Effector memory CD8-positive, alpha-beta T cell (primary cell): ENCODE measurements around the gene SLIRP.
"Not testable (repeated sequence)": the region's sequence is repeated elsewhere in the genome, so short reads cannot be mapped to it uniquely, and the experiment has no call there.

Source experiments
- ATAC-seq: fragments of 150-1000 bp; cut with Tn5 transposase; replicated peaks from 2 replicates; pipeline ENCODE4 v1.10.0; 2021; ENCODE audit warnings: mild to moderate bottlenecking, moderate library complexity
- DNase-seq, 3 experiments: peaks; one replicate each; pipeline ENCODE4 v3.0.0; 2021
- H3K27ac Mint-ChIP-seq, 2 donors: one replicate each; pipeline ENCODE4 v1.8.0; 2022; ENCODE audit warnings: mild to moderate bottlenecking in 2 of 2, mixed read lengths in 2 of 2, moderate library complexity in 2 of 2
- H3K27me3 Mint-ChIP-seq, 2 donors: one replicate each; pipeline ENCODE4 v1.8.0; 2022; ENCODE audit warnings: mixed read lengths in 2 of 2
- H3K36me3 Mint-ChIP-seq: one replicate; pipeline ENCODE4 v1.8.0; 2022; ENCODE audit warnings: mild to moderate bottlenecking, moderate library complexity, mixed read lengths; ENCODE audit not compliant: insufficient read depth
- H3K4me1 Mint-ChIP-seq, 2 donors: one replicate each; pipeline ENCODE4 v1.8.0; 2022; ENCODE audit warnings: low read depth in 2 of 2, mixed read lengths in 2 of 2
- H3K4me3 Mint-ChIP-seq, 2 donors: one replicate each; pipeline ENCODE4 v1.8.0; 2022; ENCODE audit warnings: mild to moderate bottlenecking in 2 of 2, mixed read lengths in 2 of 2, moderate library complexity in 2 of 2
- H3K9me3 Mint-ChIP-seq, 2 donors: one replicate each; pipeline ENCODE4 v1.8.0; 2022; ENCODE audit warnings: mixed read lengths in 2 of 2

The SLIRP gene

DNA sequence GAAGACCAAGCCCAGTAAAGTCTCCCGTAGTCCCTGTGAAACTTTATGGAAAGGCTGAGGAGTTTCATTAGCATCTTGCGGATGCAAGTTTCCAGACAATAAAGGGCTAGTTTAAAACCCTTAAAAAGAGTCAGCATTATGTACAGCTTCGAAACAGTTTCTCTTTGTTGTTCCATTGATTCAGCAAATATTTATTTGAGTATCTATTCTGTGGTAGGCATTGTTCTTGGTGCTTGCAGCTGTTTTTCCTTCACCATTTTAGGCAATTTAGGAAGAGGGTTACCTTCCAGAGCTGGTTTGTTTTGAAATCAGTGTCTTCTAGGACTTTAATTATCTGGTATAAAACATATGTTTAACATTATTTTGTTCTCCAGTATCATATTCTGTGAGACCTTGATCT lies 1.5 kb downstream of the SLIRP start:
- Mint-ChIP-seq H3K27me3 (no peaks in the 10 kb centered on the region), H3K4me1 (peaks cover 17 to 37% of the 10 kb centered on the region in 2 donors), H3K4me3 (peak overlapping the region; percentile 4 to 88), H3K27ac (peak overlapping the region in 1 of 2 donors; percentile 93), H3K36me3 (peaks cover 48% of the 10 kb centered on the region), H3K9me3 (no peaks in the 10 kb centered on the region)
- ATAC-seq, result no peak
- no peak for DNase-seq

DNA sequence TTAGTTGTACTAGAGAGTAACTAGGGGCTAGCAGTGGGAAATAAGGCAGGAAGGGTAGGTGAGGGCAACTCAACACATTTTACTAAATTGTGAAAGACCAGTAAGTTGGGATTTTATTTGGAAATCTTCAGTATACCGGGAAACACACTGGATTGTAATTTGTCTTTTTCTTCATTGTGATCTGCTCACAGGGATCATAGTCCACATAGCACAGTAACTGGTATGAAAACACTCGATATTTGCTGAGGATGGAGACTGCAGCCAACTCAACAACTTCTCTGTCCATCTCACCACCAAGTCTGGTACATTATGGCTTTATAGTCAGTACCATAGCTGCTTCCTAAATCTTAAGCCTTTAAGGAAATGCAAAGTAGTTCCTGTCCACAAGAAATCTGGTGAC lies 2.5 kb downstream of the SLIRP start:
- Mint-ChIP-seq H3K9me3 (no peaks in the 10 kb centered on the region), H3K4me3 (no peak overlapping the region), H3K27me3 (no peaks in the 10 kb centered on the region), H3K27ac (no peak overlapping the region), H3K36me3 (peaks cover 50% of the 10 kb centered on the region), H3K4me1 (peaks cover 17 to 43% of the 10 kb centered on the region in 2 donors)
- no peak for ATAC-seq
- DNase-seq, result no peak

DNA sequence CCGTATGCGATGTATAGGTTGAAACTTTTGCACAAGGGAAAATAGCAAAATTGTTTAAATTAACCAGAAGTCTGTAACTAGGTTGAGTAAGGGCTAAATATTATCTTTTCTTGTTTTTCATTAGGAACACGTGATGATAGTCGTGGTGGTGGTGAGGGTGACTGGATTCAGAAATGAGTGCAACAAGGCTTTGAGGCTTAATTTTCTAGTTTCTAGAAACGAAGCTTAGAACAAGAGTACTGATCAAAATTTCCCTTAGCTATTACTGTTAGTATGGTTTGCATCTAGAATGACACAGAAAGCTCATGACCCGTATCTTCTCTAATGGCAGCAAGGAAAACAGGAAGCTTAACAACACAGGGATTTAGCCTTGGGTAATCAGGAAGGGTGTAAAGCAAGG lies 7.0 kb downstream of the SLIRP start:
- H3K27ac Mint-ChIP-seq, result peak overlapping the region; percentile 71 to 79
- H3K4me3 Mint-ChIP-seq, result no peak overlapping the region
- DNase-seq (no peak), ATAC-seq (no peak)
- H3K27me3 Mint-ChIP-seq, result no peaks in the 10 kb centered on the region
- H3K4me1 Mint-ChIP-seq, result peaks cover 2 to 10% of the 10 kb centered on the region in 2 donors
- H3K9me3 Mint-ChIP-seq, result no peaks in the 10 kb centered on the region
- peaks cover 81% of the 10 kb centered on the region for H3K36me3 Mint-ChIP-seq

DNA sequence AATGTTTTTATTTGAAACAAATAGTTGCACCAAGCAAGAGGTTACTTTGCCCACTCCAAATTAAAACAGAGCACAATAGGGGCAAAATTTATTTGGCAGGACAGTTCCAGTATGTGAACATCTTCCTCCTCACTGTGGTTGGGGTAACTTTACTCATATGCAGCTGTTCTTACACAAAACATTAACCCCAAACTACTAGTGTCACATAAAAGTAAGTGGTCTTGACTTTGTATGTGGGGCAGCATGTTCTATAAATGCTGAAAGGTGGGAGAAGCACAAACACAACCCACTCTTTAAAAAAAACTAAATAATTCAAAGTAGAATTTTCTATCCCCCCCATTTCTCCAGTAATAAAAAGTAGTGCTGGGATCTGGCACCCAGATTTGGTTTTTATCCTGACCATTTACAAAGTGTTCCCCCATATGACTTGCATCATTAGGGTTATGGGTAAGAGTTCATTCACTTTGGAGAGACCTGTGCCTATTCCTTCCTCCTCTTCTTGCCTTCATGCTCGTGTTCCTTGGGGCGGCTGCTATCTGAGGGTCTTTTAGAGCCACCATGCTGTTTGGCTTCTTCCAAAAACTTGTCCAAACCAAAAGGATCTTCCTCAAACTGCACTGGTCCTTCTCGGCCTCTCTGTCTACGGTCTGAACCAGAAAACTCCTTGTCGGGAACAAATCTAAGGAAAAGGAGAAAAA lies 9.9 kb downstream of the SLIRP start:
- peaks cover 95% of the 10 kb centered on the region for H3K36me3 Mint-ChIP-seq
- H3K27ac Mint-ChIP-seq, result peak overlapping the region; percentile 23 to 28
- H3K4me1 Mint-ChIP-seq, result peaks cover 0 to 6% of the 10 kb centered on the region in 2 donors

DNA sequence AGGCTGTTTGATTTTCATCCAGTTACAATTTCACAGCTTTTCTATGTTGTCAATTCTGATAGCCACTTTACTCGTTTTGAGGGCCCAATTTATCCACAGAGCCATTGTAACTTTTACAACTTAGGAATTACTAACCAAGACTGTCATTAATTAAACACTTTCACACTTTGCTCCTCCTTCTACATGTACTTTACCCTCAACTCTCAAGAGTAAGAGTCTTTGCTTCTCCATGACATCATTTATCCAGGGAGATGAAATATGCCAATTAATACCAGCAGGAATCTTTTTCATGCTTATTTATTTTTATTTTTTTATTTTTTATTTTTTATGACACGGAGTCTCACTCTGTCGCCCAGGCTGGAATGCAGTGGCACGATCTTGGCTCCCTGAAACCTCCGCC lies 13.5 kb downstream of the SLIRP start:
- no peak for ATAC-seq
- Mint-ChIP-seq H3K9me3 (no peaks in the 10 kb centered on the region), H3K4me3 (no peak overlapping the region), H3K4me1 (no peaks in the 10 kb centered on the region), H3K36me3 (peaks cover 97% of the 10 kb centered on the region), H3K27me3 (no peaks in the 10 kb centered on the region), H3K27ac (peak overlapping the region; percentile 19 to 51)
- DNase-seq, result no peak

More for the DNA sequence above, 9.9 kb downstream of the SLIRP start:
- H3K4me3 Mint-ChIP-seq, result no peak overlapping the region
- no peak for DNase-seq
- ATAC-seq, result no peak
- H3K9me3 Mint-ChIP-seq, result no peaks in the 10 kb centered on the region
- no peaks in the 10 kb centered on the region for H3K27me3 Mint-ChIP-seq

DNA sequence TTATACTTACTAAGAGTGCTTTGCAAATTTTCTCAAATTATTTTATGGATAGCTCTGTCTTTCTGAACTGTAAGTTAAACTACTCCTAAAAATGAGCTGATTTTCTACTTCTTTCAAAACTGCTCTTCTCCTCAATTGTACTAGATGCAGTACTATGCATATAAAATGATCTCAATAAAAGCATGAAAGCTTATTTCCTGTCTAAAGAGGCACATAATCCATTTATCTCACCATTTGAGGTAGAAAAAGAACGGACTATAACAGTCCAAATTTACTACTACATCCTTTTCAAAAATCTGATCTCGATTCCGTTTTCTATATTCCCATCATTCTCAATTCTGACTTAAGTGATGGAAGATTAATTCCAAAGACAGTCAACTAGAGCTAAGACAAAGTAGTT lies 14.4 kb downstream of the SLIRP start:
- H3K27me3 Mint-ChIP-seq, result no peaks in the 10 kb centered on the region
- H3K4me3 Mint-ChIP-seq, result no peak overlapping the region
- H3K4me1 Mint-ChIP-seq, result no peaks in the 10 kb centered on the region
- no peak overlapping the region for H3K27ac Mint-ChIP-seq
- DNase-seq (no peak), ATAC-seq (no peak)
- peaks cover 97% of the 10 kb centered on the region for H3K36me3 Mint-ChIP-seq
- no peaks in the 10 kb centered on the region for H3K9me3 Mint-ChIP-seq

DNA sequence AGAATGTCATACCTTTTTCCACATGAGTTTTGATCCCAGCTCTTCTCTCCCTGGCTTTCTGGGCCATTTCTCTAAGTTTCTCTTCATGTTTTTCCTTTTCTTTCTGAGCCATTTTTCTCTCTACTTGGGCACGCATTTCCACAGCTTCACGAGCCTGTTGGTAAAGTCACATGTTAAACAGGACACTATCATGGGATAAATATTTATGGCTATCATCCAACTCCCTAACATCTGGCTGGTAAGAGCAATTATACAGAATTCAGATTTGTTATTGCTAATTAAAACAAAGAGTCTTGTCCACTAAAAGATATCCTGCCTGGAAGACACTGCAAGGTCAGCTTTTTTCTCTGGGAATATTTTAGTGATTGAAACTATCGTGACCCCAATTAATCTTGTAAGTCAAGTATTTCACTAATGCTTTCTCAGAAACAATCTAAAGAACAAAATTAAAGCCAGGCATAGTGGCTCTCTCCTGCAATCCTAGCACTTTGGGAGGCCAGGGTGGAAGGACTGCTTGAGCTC lies 23.1 kb downstream of the SLIRP start:
- no peak for DNase-seq
- Mint-ChIP-seq H3K4me1 (peaks cover 2 to 7% of the 10 kb centered on the region in 2 donors), H3K27me3 (no peaks in the 10 kb centered on the region), H3K36me3 (peaks cover 99% of the 10 kb centered on the region), H3K9me3 (no peaks in the 10 kb centered on the region), H3K4me3 (no peak overlapping the region), H3K27ac (peak overlapping the region in 1 of 2 donors; percentile 24)
- ATAC-seq, result no peak

DNA sequence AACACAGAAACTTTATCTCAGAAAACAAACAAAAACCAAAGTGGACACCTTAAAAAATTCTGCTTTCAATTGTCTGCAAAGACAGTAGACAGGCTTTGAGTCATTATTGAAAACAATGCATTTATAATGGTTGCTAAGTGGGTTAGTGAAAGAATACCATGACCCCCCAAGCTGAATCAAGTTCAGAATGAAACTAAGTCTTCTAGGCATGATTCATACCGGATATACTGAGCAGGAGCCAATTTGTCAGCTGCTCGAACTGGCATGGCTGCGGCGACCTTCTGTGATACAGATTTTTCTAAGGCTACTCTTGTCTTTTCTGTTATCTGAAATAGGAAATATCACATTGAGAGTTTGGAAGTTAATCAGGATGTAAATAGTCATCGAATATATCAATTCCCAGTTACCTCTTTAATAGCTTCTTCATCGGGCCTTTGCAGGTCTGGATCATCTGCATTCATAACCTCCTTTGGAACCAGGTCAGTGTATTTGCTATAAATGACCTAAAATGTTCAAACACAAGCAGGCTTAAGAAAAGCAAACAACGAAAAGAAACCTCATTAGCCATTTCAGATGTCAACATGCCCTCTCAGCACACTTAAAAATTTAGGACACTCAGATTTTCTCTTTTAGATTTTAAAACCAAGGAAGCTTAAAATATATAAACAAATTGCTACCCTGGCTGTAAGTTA lies 30.8 kb downstream of the SLIRP start:
- peak; percentile 95 for ATAC-seq
- peaks cover 17 to 35% of the 10 kb centered on the region in 2 donors for H3K4me1 Mint-ChIP-seq
- peak overlapping the region; percentile 66 to 92 for H3K27ac Mint-ChIP-seq
- no peaks in the 10 kb centered on the region for H3K27me3 Mint-ChIP-seq
- H3K36me3 Mint-ChIP-seq, result peaks cover 85% of the 10 kb centered on the region
- H3K9me3 Mint-ChIP-seq, result no peaks in the 10 kb centered on the region
- peak overlapping the region in 1 of 2 donors; percentile 31 for H3K4me3 Mint-ChIP-seq
- DNase-seq, result no peak

DNA sequence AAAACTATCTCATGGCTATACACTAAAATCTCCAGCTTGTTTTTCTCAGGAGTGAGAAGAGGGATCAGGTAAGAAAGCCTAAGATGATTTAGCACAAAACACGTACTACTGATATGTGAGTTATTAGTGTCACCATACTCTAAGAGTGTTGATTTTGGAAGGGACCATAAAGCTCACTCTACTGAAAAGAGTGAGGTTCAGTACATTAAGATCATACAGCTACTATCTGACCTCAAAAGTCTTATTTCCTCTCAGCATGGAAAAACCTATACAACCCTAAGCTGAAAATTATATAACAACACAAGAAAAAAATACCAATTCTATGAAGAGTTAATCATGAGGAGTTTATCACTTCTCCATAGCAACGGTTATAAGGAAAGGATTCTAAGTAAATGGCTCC lies 33.5 kb downstream of the SLIRP start:
- Mint-ChIP-seq H3K27ac (peak overlapping the region in 1 of 2 donors; percentile 15), H3K4me3 (no peak overlapping the region), H3K36me3 (peaks cover 75% of the 10 kb centered on the region), H3K9me3 (no peaks in the 10 kb centered on the region), H3K4me1 (peaks cover 23 to 44% of the 10 kb centered on the region in 2 donors), H3K27me3 (no peaks in the 10 kb centered on the region)
- DNase-seq (no peak), ATAC-seq (no peak)

DNA sequence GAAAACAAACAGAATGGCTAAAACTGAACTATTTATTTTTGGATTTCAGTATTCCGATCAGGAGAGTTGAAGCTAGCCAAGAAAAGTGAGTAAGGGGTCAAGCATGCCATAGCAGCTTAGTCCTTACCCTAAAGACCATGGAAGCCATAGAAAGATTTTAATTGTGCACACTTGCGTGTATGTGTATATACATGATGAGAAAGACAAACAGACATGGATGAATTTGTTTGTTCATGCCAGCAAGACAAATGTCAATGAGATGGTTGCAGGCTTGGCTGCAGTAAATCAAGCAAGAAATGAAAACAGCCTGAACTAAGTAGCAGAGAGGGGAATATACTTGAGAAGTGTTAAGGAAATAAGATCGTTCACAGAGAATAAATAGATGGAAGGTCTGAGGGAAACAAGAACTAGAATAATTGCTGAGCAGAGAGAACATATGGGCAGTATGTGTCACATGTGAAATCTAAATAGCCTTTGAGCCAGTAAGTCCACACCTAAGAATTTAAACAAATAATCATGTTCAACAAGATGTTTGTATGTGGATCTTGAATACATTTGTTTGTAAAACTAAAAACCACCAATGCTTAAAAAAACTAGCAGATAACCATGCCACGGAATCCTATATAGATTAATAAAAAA lies 38.3 kb downstream of the SLIRP start:
- DNase-seq (no peak), ATAC-seq (no peak)
- no peaks in the 10 kb centered on the region for H3K27me3 Mint-ChIP-seq
- H3K4me3 Mint-ChIP-seq, result no peak overlapping the region
- no peaks in the 10 kb centered on the region for H3K9me3 Mint-ChIP-seq
- H3K27ac Mint-ChIP-seq, result no peak overlapping the region
- H3K4me1 Mint-ChIP-seq, result peaks cover 16 to 33% of the 10 kb centered on the region in 2 donors
- peaks cover 71% of the 10 kb centered on the region for H3K36me3 Mint-ChIP-seq

DNA sequence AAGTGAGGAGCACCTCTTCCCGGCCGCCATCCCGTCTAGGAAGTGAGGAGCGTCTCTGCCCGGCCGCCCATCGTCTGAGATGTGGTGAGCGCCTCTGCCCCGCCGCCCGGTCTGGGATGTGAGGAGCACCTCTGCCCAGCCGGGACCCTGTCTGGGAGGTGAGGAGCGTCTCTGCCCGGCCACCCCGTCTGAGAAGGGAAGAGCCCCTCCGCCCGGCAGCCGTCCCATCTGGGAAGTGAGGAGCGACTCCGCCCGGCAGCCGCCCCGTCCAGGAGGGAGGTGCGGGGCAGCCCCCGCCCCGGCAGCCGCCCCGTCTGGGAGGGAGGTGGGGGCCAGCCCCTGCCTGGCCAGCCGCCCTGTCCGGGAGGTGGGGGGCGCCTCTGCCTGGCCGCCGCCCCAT lies 39.5 kb downstream of the SLIRP start:
- not testable (repeated sequence) for H3K4me3 Mint-ChIP-seq, H3K27ac Mint-ChIP-seq, ATAC-seq, H3K27me3 Mint-ChIP-seq, DNase-seq, H3K9me3 Mint-ChIP-seq
- Mint-ChIP-seq H3K4me1 (peaks cover 8 to 29% of the 10 kb centered on the region in 2 donors), H3K36me3 (peaks cover 71% of the 10 kb centered on the region)

DNA sequence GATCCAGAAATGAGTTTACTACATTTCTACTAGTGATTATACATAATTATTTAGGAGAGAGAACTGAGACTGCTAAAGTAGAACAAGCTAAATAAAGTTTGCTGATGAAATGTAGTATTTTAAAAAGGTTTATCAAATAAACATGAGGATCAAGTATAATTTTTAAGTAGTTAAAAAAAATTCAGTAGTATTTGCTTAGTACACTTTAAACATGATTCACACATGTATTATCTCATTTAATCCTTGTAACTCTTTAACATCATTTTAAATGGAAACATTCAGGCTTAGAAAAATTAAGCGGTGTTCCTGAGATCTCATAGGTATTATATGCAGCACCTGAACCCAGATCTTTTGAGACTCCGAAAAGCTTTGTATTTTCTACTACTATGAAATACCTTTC lies 44.4 kb downstream of the SLIRP start:
- Mint-ChIP-seq H3K27ac (no peak overlapping the region), H3K9me3 (no peaks in the 10 kb centered on the region), H3K4me3 (no peak overlapping the region), H3K4me1 (peaks cover 14 to 33% of the 10 kb centered on the region in 2 donors), H3K27me3 (no peaks in the 10 kb centered on the region), H3K36me3 (peaks cover 83% of the 10 kb centered on the region)
- ATAC-seq, result no peak
- no peak for DNase-seq

DNA sequence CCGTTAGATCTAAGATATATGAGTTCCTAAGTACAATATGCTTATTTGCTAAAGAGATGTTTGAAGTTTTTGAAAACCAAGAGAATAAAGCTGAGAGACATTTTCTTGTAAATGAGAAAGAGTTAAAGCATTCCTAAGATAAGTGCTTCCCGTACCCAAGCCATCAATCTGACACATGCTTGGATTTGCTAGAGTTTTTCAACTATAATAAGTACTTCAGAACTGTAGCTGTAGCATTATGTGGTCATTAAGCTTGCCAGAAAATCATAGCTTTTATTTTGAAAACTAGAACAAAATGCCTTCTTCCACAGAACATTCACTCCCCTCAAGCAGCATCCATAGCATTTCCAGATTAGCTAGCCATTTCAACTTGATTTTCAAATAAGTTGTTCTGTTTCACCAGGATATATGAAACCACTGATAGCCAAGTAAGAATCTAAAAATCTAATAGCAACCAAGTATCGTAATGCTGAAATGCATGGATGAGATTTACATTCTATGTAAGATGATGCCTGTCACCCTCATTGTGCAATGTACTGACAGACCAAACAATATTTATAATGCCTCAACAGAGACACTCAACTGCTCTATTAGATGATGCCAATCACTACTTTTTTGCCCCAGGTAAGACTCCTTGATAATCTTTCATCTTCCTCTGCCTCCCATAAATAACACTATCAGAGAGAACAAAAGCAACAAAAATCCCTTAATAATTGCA lies 45.1 kb downstream of the SLIRP start:
- DNase-seq, result no peak
- no peak overlapping the region for H3K4me3 Mint-ChIP-seq
- H3K4me1 Mint-ChIP-seq, result peaks cover 20 to 39% of the 10 kb centered on the region in 2 donors
- H3K9me3 Mint-ChIP-seq, result no peaks in the 10 kb centered on the region
- peak overlapping the region in 1 of 2 donors; percentile 35 for H3K27ac Mint-ChIP-seq
- H3K36me3 Mint-ChIP-seq, result peaks cover 81% of the 10 kb centered on the region
- no peak for ATAC-seq
- H3K27me3 Mint-ChIP-seq, result no peaks in the 10 kb centered on the region
